ENCODE results near the gene ZNF213. TPM values are rescaled to one million over a fixed set of nuclear protein-coding genes. Genes with fewer than 3 reads are reported as not detected.

ZNF213 gene
- total RNA-seq (2022; extraction: Qiagen RNA extraction) = 7.4 to 12.9 TPM (median 11.6 TPM) in 5 replicates

GRCh38 chr16:3134338-3135125 is at the start of gene ZNF213:
TSS of gene ZNF213 (plus strand) at chr16:3135029. CDS start at chr16:3137281, 2,252 bp downstream.

GRCh38 chr16:3098459-3099394 is 36.1 kb upstream of the ZNF213 start, which contains the start of gene ZSCAN10:
TSS of gene ZSCAN10 (minus strand) at chr16:3099294. CDS start at chr16:3092937, 6,357 bp downstream.

GRCh38 chr16:3112058-3112880 is 22.6 kb upstream of the ZNF213 start, which contains the start of gene ZNF205:
TSS of gene ZNF205 (plus strand) at chr16:3112586. CDS start at chr16:3113431, 845 bp downstream.

GRCh38 chr16:3187798-3188674 is 53.2 kb downstream of the ZNF213 start, which contains the start of gene OR1F1:
TSS of gene OR1F1 (plus strand) at chr16:3188204.

Other genes with a start within 250 kb of the ZNF213 start
- 17.9 to 33.6 TPM (median 27.0 TPM) in 5 replicates for gene FLYWCH1, start 223.1 kb upstream of the ZNF213 start, total RNA-seq (2022; extraction: Qiagen RNA extraction)
- 0.88 to 2.6 TPM (median 2.2 TPM) in 5 replicates for gene KREMEN2, start 170.8 kb upstream of the ZNF213 start, total RNA-seq (2022; extraction: Qiagen RNA extraction)
- 34.2 to 48.3 TPM (median 47.2 TPM) in 5 replicates for gene PAQR4, start 165.7 kb upstream of the ZNF213 start, total RNA-seq (2022; extraction: Qiagen RNA extraction)
- 59.8 to 103 TPM (median 91.1 TPM) in 5 replicates for gene PKMYT1, start 154.6 kb upstream of the ZNF213 start, total RNA-seq (2022; extraction: Qiagen RNA extraction)
- 0.30 to 0.42 TPM (median 0.37 TPM) in 5 replicates for gene CLDN9, start 122.1 kb upstream of the ZNF213 start, total RNA-seq (2022; extraction: Qiagen RNA extraction)
- gene CLDN6, start 116.8 kb upstream of the ZNF213 start, total RNA-seq (2022; extraction: Qiagen RNA extraction) = 0.07 to 0.42 TPM (median 0.34 TPM) in 5 replicates
- gene TNFRSF12A, start 114.7 kb upstream of the ZNF213 start, total RNA-seq (2022; extraction: Qiagen RNA extraction) = 455 to 639 TPM (median 557 TPM) in 5 replicates
- gene HCFC1R1, start 111.1 kb upstream of the ZNF213 start, total RNA-seq (2022; extraction: Qiagen RNA extraction) = 231 to 250 TPM (median 239 TPM) in 5 replicates
- gene THOC6, start 111.0 kb upstream of the ZNF213 start, total RNA-seq (2022; extraction: Qiagen RNA extraction) = 24.3 to 38.0 TPM (median 32.1 TPM) in 5 replicates
- gene BICDL2, start 98.1 kb upstream of the ZNF213 start, total RNA-seq (2022; extraction: Qiagen RNA extraction) = not detected in 5 replicates
- gene MMP25, start 88.5 kb upstream of the ZNF213 start, total RNA-seq (2022; extraction: Qiagen RNA extraction) = 0.78 to 1.4 TPM (median 0.94 TPM) in 5 replicates
- 21.6 to 34.9 TPM (median 26.1 TPM) in 5 replicates for gene IL32, start 69.4 kb upstream of the ZNF213 start, total RNA-seq (2022; extraction: Qiagen RNA extraction)
- 0.20 TPM in 1 of 5 replicates, not detected in the others for gene ZSCAN10, start 35.7 kb upstream of the ZNF213 start, total RNA-seq (2022; extraction: Qiagen RNA extraction)
- 11.6 to 15.7 TPM (median 14.4 TPM) in 5 replicates for gene ZNF205, start 22.4 kb upstream of the ZNF213 start, total RNA-seq (2022; extraction: Qiagen RNA extraction)
- 0.17 to 0.65 TPM (median 0.43 TPM) in 4 of 5 replicates, not detected in the other for gene OR1F1, start 53.2 kb downstream of the ZNF213 start, total RNA-seq (2022; extraction: Qiagen RNA extraction)
- 7.4 to 8.2 TPM (median 7.6 TPM) in 5 replicates for gene ZNF200, start 100.1 kb downstream of the ZNF213 start, total RNA-seq (2022; extraction: Qiagen RNA extraction)
- 0.12 TPM in 1 of 5 replicates, not detected in the others for gene MEFV, start 121.6 kb downstream of the ZNF213 start, total RNA-seq (2022; extraction: Qiagen RNA extraction)
- 35.5 to 41.1 TPM (median 37.1 TPM) in 5 replicates for gene ZNF263, start 148.5 kb downstream of the ZNF213 start, total RNA-seq (2022; extraction: Qiagen RNA extraction)
- gene TIGD7, start 170.4 kb downstream of the ZNF213 start, total RNA-seq (2022; extraction: Qiagen RNA extraction) = 0.59 to 1.5 TPM (median 1.3 TPM) in 5 replicates
- gene ZNF75A, start 170.5 kb downstream of the ZNF213 start, total RNA-seq (2022; extraction: Qiagen RNA extraction) = 9.7 to 10.6 TPM (median 10.2 TPM) in 5 replicates
- gene OR2C1, start 220.9 kb downstream of the ZNF213 start, total RNA-seq (2022; extraction: Qiagen RNA extraction) = not detected in 5 replicates